ENCODE results near the gene NCOA1. TPM values are rescaled to one million over a fixed set of nuclear protein-coding genes. Genes with fewer than 3 reads are reported as not detected.

Gene NCOA1
- polyA plus RNA-seq, 1 donor from 2014 or later, result 23.0 TPM

- H3F3A ChIP-seq (ENCODE audit: insufficient read depth, low read length, poor library complexity, severe bottlenecking), result no peaks in the 10 kb centered on the region
- H3K27me3 ChIP-seq (ENCODE audit: insufficient read depth, low read depth, low read length), result no peaks in the 10 kb centered on the region
- no peak overlapping the region for H3K4me2 ChIP-seq (ENCODE audit: low read length)
- H4K20me1 ChIP-seq (ENCODE audit: insufficient read depth), result no peaks in the 10 kb centered on the region
- no peaks in the 10 kb centered on the region for H3K79me2 ChIP-seq (replicated peaks; ENCODE audit: insufficient read depth, low read length)
- H3K9me3 ChIP-seq (ENCODE audit: low read length), result no peaks in the 10 kb centered on the region
- H2AFZ ChIP-seq (ENCODE audit: low read depth, low read length), result no peak overlapping the region
- no peak overlapping the region for H3K9ac ChIP-seq (ENCODE audit: low read length)
- H3K36me3 ChIP-seq (ENCODE audit: insufficient read depth, low read length), result no peaks in the 10 kb centered on the region
- H3K9me2 ChIP-seq (ENCODE audit: insufficient read depth, low read length), result no peaks in the 10 kb centered on the region
- no peak overlapping the region for H3K27ac ChIP-seq (ENCODE audit: low read length)
- H3K4me3 ChIP-seq (ENCODE audit: low read length), result no peak overlapping the region
- no peak for TF ChIP-seq RAD21 (conservative IDR thresholded peaks at IDR 0.05)
- TF ChIP-seq REST (IDR thresholded peaks at IDR 0.05; ENCODE audit: borderline replicate concordance), result no peak
- no peak for TF ChIP-seq EP300 (conservative IDR thresholded peaks at IDR 0.05; ENCODE audit: poor library complexity, severe bottlenecking)
- no peak for TF ChIP-seq CTCF (IDR thresholded peaks at IDR 0.05; ENCODE audit: poor library complexity, severe bottlenecking)
- TF ChIP-seq POLR2AphosphoS5 (IDR thresholded peaks at IDR 0.05), result no peak
- TF ChIP-seq MXI1 (conservative IDR thresholded peaks at IDR 0.05; ENCODE audit: poor library complexity, severe bottlenecking), result no peak
- no peak for TF ChIP-seq SMC3 (conservative IDR thresholded peaks at IDR 0.05; ENCODE audit: poor library complexity)
- no peak for TF ChIP-seq TAF1 (IDR thresholded peaks at IDR 0.05; ENCODE audit: low read depth)
- no peak for TF ChIP-seq EZH2 (IDR thresholded peaks at IDR 0.05; ENCODE audit: borderline replicate concordance, insufficient read depth, low read length, poor library complexity, severe bottlenecking)
Measured at GRCh38 chr2:24452502-24452885, 38.6 kb upstream of the NCOA1 start.

- TF ChIP-seq POLR2AphosphoS5 (IDR thresholded peaks at IDR 0.05) (no peak), EZH2 (IDR thresholded peaks at IDR 0.05; ENCODE audit: borderline replicate concordance, insufficient read depth, low read length, poor library complexity, severe bottlenecking) (no peak), MXI1 (conservative IDR thresholded peaks at IDR 0.05; ENCODE audit: poor library complexity, severe bottlenecking) (no peak), RAD21 (conservative IDR thresholded peaks at IDR 0.05) (no peak), EP300 (conservative IDR thresholded peaks at IDR 0.05; ENCODE audit: poor library complexity, severe bottlenecking) (no peak), SMC3 (conservative IDR thresholded peaks at IDR 0.05; ENCODE audit: poor library complexity) (no peak), CTCF (IDR thresholded peaks at IDR 0.05; ENCODE audit: poor library complexity, severe bottlenecking) (no peak), TAF1 (IDR thresholded peaks at IDR 0.05; ENCODE audit: low read depth) (no peak), REST (IDR thresholded peaks at IDR 0.05; ENCODE audit: borderline replicate concordance) (no peak)
- Histone ChIP-seq H3K4me3 (ENCODE audit: low read length) (no peak overlapping the region), H3F3A (ENCODE audit: insufficient read depth, low read length, poor library complexity, severe bottlenecking) (no peaks in the 10 kb centered on the region), H3K36me3 (ENCODE audit: insufficient read depth, low read length) (no peaks in the 10 kb centered on the region), H3K9me2 (ENCODE audit: insufficient read depth, low read length) (no peaks in the 10 kb centered on the region), H2AFZ (ENCODE audit: low read depth, low read length) (no peak overlapping the region), H3K27me3 (ENCODE audit: insufficient read depth, low read depth, low read length) (no peaks in the 10 kb centered on the region), H3K27ac (ENCODE audit: low read length) (no peak overlapping the region), H3K4me2 (ENCODE audit: low read length) (no peak overlapping the region), H3K79me2 (replicated peaks; ENCODE audit: insufficient read depth, low read length) (no peaks in the 10 kb centered on the region), H3K9ac (ENCODE audit: low read length) (no peak overlapping the region), H4K20me1 (ENCODE audit: insufficient read depth) (no peaks in the 10 kb centered on the region), H3K9me3 (ENCODE audit: low read length) (no peaks in the 10 kb centered on the region)
Measured at GRCh38 chr2:24453379-24454073, 37.5 kb upstream of the NCOA1 start.
